ENCODE measurements around the gene MKKS. TPM values are rescaled to one million over a fixed set of nuclear protein-coding genes. Genes with fewer than 3 reads are reported as not detected.

MKKS gene
- total RNA-seq (2014; rRNA removed; shearing (Covaris generic)), result 8.8 and 9.2 TPM in 2 replicates

DNA sequence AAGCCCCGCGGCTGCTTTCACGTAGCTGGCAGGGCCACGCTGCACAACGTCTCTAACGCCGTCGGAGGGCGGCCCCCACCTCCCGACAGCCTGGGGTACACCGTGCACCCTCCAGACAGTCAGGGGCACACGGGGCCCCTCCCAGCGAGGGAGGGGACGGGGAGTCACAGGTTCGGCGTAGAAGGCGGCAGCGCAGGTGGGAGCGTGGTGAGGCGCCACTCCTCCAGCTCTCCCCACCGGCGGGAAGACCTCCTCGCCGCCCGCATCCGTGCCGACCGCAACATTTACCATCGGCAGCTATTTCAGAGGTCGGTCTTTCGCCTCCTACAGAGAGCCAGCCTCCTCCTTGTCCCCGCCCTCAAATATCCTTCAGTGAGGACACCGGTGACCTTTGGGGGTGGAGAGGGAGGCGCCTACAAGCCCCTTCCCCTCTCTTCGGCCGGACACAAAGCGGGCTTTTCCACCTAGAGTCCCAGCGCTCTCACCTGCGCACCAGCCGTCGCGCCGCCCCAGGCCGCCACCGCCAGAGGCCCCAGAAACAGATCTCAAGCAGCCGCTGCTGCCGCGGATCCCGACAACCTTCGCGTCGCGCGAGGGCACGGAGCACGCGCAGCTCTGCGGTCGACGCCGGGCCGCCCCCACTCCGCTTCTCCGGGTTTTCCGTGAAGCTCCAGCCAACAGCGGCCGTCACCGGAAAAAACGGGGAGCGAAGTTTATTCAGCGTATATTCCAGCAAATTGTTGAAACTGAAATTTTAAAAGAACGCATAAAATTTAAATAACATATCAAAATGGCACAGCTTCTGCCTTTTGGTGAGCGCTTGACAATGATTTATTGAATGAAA lies at the start of gene MKKS:
TSS of gene MKKS (minus strand) at position 600 of the 844 bp plus-strand sequence. CDS start 20,708 bp downstream, outside the sequence.
- no peak for DNase-seq (ENCODE audit: low spot score)
- in situ Hi-C loops (cut with HindIII; ENCODE audit: low sequenced_read_pairs), result no loop called here

DNA sequence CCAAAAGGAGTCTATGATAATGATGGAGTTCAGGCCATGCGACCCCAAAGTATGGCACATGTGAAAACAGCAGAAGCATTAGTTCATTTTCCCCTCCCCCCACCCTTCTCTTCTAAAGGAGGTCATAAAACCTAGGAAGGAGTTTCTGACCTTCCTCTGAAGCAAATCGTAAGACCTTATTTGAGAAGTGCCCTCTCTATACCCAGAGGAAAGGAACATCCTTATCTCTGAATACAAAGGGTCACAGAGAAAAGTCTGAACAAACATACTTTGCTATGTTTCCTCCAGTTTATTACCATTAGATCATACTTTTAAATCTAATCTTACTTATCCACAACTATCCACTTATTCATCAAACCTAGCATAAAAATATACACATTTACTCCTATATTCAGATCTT lies 49.7 kb upstream of the MKKS start:
- DNase-seq (ENCODE audit: low spot score), result no peak
- in situ Hi-C loops (cut with HindIII; ENCODE audit: low sequenced_read_pairs), result no loop called here

- in situ Hi-C loops (cut with HindIII; ENCODE audit: low sequenced_read_pairs), result no loop called here
- DNase-seq (ENCODE audit: low spot score), result no peak
Observed at GRCh38 chr20:10481676-10482075, 47.7 kb upstream of the MKKS start.

DNA sequence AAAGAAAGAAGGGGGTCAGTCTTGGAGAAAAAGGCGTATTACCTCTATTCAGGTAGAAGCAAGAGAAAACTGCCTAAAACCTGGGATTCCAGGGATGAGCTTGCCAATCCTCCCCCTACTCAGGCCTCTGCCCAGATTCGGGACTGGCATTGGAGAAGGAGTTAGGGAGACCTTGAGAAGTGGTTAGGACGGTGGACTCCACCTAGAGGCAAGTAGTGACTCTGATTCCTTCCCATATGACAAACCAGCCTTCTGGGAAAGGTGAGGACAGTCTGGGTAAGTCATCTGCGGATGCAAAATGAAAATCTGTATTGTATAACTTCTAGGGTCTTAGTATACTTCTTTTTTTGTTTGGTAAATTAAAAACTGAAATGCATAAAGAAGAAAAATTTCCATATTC lies 44.9 kb upstream of the MKKS start:
- no peak for DNase-seq (ENCODE audit: low spot score)
- in situ Hi-C loops (cut with HindIII; ENCODE audit: low sequenced_read_pairs), result no loop called here

DNA sequence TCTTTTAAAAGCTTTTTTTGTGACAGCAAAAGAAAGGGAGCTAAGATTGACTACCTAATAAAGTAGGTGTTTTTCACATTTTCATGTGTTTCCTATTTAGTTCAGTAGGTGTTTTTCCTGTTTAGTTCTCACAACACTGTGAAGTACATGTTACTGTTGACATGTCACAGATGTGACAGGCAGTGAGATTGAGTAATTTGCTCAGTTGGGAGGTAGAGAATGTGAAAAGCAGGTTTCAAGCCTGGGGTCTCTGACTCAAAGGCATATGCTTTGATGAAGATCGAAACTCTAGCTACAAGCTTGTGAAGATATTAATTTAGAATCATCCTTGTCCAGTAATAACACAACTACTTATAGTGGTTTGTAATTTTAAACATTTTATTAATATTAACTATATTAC lies 44.2 kb upstream of the MKKS start:
- in situ Hi-C loops (cut with HindIII; ENCODE audit: low sequenced_read_pairs), result no loop called here
- DNase-seq (ENCODE audit: low spot score), result no peak

- in situ Hi-C loops (cut with HindIII; ENCODE audit: low sequenced_read_pairs), result no loop called here
- DNase-seq (ENCODE audit: low spot score), result no peak
Observed at GRCh38 chr20:10476319-10476724, 42.3 kb upstream of the MKKS start.

GRCh38 chr20:10475225-10475624 lies 41.2 kb upstream of the MKKS start:
- no peak for DNase-seq (ENCODE audit: low spot score)
- in situ Hi-C loops (cut with HindIII; ENCODE audit: low sequenced_read_pairs), result no loop called here

- DNase-seq (ENCODE audit: low spot score), result no peak
- in situ Hi-C loops (cut with HindIII; ENCODE audit: low sequenced_read_pairs), result no loop called here
Observed at GRCh38 chr20:10474606-10475184, 40.7 kb upstream of the MKKS start.

DNA sequence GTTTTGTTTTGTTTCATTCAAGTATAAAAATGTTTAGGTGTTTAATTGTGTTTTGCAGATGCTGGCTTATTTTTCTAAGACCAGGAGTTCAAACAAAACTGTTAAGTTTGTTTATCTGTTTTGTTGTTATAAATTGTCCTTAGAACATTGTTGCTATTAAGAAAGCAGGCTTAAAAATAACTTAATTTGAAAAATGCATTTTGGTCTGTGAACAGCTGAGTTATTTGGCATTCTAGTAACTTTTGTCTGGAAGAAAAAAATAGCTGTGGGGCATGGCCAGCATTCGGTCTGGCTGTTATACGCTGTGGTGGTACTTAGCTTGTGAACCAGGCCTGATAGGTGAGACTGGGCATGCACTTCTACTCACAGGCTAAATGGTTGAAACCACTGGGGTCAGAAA lies 38.8 kb upstream of the MKKS start:
- in situ Hi-C loops (cut with HindIII; ENCODE audit: low sequenced_read_pairs), result no loop called here
- DNase-seq (ENCODE audit: low spot score), result no peak

DNA sequence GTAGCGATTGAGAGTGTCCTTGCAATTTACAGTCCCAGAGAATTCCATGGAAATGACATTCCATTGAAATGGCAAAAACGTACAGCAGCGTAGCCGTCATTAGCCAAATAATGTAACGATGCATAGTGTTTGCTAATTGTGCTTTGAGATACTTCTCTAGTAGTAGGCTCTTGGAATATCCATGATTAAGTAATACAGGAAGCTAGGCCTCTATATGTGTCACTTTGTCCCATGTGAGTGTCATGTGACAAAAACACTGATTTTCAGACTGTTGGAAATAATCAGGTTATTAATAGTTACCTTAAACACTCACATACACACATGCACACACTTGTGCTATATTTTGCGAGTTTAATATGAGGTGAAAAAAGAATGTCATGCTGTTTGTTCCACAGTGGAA lies 36.3 kb upstream of the MKKS start:
- no peak for DNase-seq (ENCODE audit: low spot score)
- in situ Hi-C loops (cut with HindIII; ENCODE audit: low sequenced_read_pairs), result no loop called here

DNA sequence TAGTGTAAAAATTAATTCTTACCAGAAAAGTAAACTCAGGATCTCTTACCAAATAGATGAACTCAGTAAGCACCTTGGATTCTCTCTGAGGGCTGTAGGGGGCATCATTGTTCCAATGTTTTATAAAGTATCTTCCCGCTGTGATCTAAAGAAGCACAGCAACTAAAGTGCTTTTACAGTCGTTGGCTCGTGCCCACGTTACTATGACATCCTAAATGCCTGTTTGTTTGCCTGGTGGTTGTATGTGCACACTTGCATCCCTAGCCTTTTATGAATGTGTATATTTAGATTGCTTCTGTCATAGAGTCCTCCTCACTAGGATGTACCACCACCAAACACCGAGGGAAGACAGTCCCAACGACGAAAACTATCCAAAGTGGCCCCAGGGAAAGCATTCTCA lies 35.6 kb upstream of the MKKS start:
- in situ Hi-C loops (cut with HindIII; ENCODE audit: low sequenced_read_pairs), result no loop called here
- DNase-seq (ENCODE audit: low spot score), result peak; percentile 48

DNA sequence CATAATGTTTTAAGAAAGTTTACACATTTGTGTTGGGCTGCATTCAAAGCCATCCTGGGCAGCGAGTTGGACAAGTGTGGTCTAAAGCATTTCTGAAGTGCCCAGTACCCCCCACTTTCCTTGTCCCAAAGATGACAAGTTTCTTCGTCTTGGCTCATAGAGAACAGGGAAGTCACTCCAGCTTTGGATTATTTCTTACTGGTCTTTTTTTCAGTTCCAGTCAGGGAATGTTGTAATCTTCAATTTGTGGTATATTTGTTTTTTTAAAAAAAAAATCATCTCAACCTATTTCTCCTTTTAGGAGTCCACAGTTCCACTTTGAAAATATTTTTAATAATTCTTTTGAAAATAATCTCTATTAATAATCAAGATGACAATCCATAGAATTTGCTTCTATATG lies 35.0 kb upstream of the MKKS start:
- no peak for DNase-seq (ENCODE audit: low spot score)
- in situ Hi-C loops (cut with HindIII; ENCODE audit: low sequenced_read_pairs), result no loop called here

DNA sequence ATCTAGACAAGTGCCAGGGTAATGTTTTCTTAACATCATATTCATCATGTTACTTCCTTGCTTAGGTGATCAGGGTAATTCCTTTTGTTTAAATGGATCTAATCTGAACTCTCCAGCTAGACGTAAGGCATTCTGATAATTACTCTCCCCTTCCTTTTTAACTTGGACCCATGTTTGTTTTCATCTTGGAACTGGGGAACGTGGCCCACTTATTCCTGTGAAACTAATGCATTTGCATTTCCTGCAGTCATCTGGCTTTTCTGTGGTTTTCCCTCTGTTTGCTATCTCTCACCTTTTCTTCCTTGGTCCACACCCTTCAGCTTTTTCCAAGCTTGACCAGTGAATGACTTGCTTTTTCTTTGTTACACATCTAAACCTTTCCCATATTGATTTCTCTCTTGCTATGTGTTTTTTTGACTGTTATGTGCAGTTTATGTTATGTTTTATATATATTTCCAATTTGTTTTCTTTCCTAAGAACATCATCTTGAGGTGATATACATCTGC lies 34.4 kb upstream of the MKKS start:
- in situ Hi-C loops (cut with HindIII; ENCODE audit: low sequenced_read_pairs), result no loop called here
- DNase-seq (ENCODE audit: low spot score), result no peak

DNA sequence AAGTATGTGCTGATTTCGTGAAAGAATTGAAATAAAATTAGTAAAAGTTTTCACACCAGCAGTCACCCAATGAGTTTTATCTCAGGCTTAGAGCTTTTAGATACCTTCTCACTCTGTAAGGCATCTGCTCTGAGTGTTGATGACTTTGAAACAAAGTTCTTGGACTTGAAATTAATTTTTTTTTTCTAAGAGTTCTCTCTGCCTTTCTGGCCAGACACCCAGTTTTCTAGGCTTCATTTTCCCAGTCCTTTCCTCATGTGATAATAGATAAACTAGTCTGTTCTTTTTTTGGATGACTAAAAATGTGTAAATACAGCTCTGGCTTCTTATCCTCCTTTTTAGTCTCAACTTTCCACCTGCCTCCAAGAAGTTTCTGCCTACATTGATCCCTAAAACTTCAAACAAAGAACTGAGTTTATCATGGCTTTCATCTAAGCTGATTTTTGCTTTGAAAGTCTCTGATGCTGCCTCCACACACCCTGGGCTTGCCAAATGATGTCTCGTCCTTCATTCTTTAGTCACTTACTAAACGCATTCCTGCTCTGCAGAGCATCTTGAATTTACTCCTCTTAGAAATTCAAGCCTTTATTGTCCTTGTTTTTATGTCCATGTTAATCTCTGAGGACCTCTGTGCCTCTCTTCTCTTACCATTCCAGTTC lies 33.8 kb upstream of the MKKS start:
- in situ Hi-C loops (cut with HindIII; ENCODE audit: low sequenced_read_pairs), result no loop called here
- DNase-seq (ENCODE audit: low spot score), result no peak

- in situ Hi-C loops (cut with HindIII; ENCODE audit: low sequenced_read_pairs), result no loop called here
- no peak for DNase-seq (ENCODE audit: low spot score)
Observed at GRCh38 chr20:10466855-10467254, 32.8 kb upstream of the MKKS start.

DNA sequence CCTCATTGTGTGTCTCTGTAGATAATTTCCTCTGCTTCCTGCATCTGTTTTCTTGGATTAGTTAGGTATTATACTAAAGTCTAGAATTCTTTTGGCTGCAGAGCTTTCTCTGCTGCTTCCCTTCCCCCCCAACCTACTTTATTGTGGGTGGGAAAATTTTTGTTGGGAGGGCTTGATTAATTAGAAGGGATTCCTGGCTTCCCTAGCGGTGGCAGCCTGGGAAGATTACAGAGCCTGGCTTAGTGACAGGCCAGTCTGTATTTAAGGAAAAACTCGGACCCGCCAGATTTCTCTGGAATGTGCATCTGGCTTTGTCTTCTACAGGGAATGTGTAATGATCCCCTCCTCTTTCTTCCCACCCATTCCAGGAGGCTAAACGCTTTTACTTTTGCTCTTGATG lies 32.3 kb upstream of the MKKS start:
- in situ Hi-C loops (cut with HindIII; ENCODE audit: low sequenced_read_pairs), result no loop called here
- DNase-seq (ENCODE audit: low spot score), result no peak

DNA sequence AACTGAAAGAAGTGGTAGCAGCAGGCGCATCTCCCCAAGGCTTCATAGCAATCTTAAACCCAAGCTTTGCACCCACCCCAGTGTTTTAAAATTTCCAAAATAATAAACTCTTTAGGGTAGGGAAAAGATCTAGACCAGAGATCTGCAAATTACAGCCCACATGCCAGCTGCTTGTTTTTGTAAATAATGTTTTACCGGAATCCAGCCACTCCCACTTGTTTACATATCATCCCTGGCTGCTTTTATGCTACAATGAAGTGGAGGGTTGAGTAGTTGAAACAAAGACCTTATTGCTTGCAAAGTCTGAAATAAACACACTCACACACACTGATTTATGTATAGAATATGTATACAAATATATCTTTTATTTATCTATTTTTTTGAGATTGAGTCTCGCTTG lies 31.1 kb upstream of the MKKS start:
- in situ Hi-C loops (cut with HindIII; ENCODE audit: low sequenced_read_pairs), result no loop called here
- DNase-seq (ENCODE audit: low spot score), result no peak

DNA sequence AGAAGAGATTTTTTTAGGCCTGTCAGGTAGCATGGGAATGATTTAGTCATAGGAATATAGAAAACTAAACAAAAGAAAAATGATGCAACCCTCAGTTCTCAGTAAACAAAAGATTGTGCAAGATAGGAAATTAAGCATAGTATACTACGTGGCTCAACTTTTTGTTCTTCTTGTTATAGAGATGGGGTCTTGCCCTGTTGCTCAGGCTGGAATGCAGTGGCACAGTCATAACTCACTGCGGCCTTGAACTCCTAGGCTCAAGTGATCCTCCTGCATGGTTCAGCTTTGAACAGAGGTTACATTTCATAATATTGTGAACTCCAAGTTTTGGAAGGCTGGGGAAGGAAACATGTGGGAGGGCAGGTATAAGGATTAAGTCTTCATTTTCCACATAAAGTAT lies 29.6 kb upstream of the MKKS start:
- DNase-seq (ENCODE audit: low spot score), result no peak
- in situ Hi-C loops (cut with HindIII; ENCODE audit: low sequenced_read_pairs), result no loop called here

- no peak for DNase-seq (ENCODE audit: low spot score)
- in situ Hi-C loops (cut with HindIII; ENCODE audit: low sequenced_read_pairs), result no loop called here
Observed at GRCh38 chr20:10462516-10462915, 28.5 kb upstream of the MKKS start.

GRCh38 chr20:10461495-10461894 lies 27.5 kb upstream of the MKKS start:
- DNase-seq (ENCODE audit: low spot score), result no peak
- in situ Hi-C loops (cut with HindIII; ENCODE audit: low sequenced_read_pairs), result no loop called here
